PC-9 (cell line): ENCODE data around the gene GLTP. TPM values are rescaled to one million over a fixed set of nuclear protein-coding genes. Genes with fewer than 3 reads are reported as not detected.
"Not testable (repeated sequence)": the region's sequence is repeated elsewhere in the genome, so short reads cannot be mapped to it uniquely, and the experiment has no call there.

Experiments
- BruUV-seq: library from RNA; stranded (reverse); fragments of 400-500 nt; replicated peaks from 2 replicates; lab custom pipeline; 2021; lab: Mats Ljungman, UMichigan
- CTCF ChIA-PET: fragments of 300-600 bp; sonication (Branson Sonifier 250); formaldehyde crosslinking; loops from one replicate; lab custom pipeline; 2022; ENCODE audit warnings: antibody characterized with exemption; lab: Charles Lee
- POLR2A ChIA-PET: fragments of 300-600 bp; sonication (Branson Sonifier 250); formaldehyde crosslinking; loops from one replicate; lab custom pipeline; 2022; ENCODE audit warnings: antibody characterized with exemption; ENCODE audit not compliant: unreplicated experiment; lab: Charles Lee
- DNase-seq, 2 experiments: peaks; one replicate each; pipeline versions ENCODE4 v3.0.0 to v3.0.0-alpha.2; 2015 to 2022; ENCODE audit warnings: mixed read lengths in 1 of 2
- H2AFZ ChIP-seq: fragments of 200-600 bp; sonication (generic); 2 replicates; pipeline ENCODE4 v1.8.1; 2017; ENCODE audit warnings: antibody characterized with exemption
- H3F3A ChIP-seq: fragments of 200-600 bp; sonication (generic); 2 replicates; pipeline ENCODE4 v1.8.1; 2017; ENCODE audit warnings: antibody characterized with exemption, mild to moderate bottlenecking, low read depth; ENCODE audit not compliant: insufficient read depth
- H3K27ac ChIP-seq: fragments of 200-600 bp; sonication (generic); 2 replicates; pipeline ENCODE4 v1.6.1; 2016; ENCODE audit warnings: mixed run types
- H3K27me3 ChIP-seq: fragments of 200-600 bp; sonication (generic); 2 replicates; pipeline ENCODE4 v1.6.1; 2016; ENCODE audit warnings: low read depth, mixed run types; ENCODE audit not compliant: insufficient read depth
- H3K36me3 ChIP-seq: fragments of 200-600 bp; sonication (generic); 2 replicates; pipeline ENCODE4 v1.6.1; 2016; ENCODE audit warnings: low read depth, mixed run types
- H3K4me1 ChIP-seq: fragments of 200-600 bp; sonication (generic); replicated peaks from 2 replicates; pipeline ENCODE4 v1.6.1; 2016; ENCODE audit warnings: mixed run types; ENCODE audit not compliant: insufficient read depth
- H3K4me2 ChIP-seq: fragments of 200-600 bp; sonication (generic); 2 replicates; pipeline ENCODE4 v1.6.1; 2017; ENCODE audit warnings: mixed run types
- H3K4me3 ChIP-seq: fragments of 200-600 bp; sonication (generic); 2 replicates; pipeline ENCODE4 v1.6.1; 2016; ENCODE audit warnings: mixed run types
- H3K79me2 ChIP-seq: fragments of 200-600 bp; sonication (generic); 2 replicates; pipeline ENCODE4 v1.6.1; 2017; ENCODE audit warnings: low read depth, mixed run types
- H3K9me2 ChIP-seq: fragments of 200-600 bp; sonication (generic); 2 replicates; pipeline ENCODE4 v1.8.1; 2017; ENCODE audit warnings: mild to moderate bottlenecking; ENCODE audit not compliant: insufficient read depth
- H3K9me3 ChIP-seq: fragments of 200-600 bp; sonication (generic); 2 replicates; pipeline ENCODE4 v1.8.1; 2016; ENCODE audit warnings: low read depth; ENCODE audit not compliant: insufficient read depth
- H4K20me1 ChIP-seq: fragments of 200-600 bp; sonication (generic); 2 replicates; pipeline ENCODE4 v1.8.1; 2017; ENCODE audit not compliant: insufficient read depth
- EZH2 ChIP-seq: fragments of 200-600 bp; sonication (generic); IDR thresholded peaks from 2 replicates; pipeline ENCODE4 v1.8.0; 2017; ENCODE audit warnings: antibody characterized with exemption, low read depth
- intact Hi-C: fragments of 100-400 bp; cut with micrococcal nuclease; formaldehyde crosslinking; loops from one replicate; pipeline ENCODE4 v1.10.0; 2022; ENCODE audit not compliant: unreplicated experiment
- total RNA-seq: library from RNA; stranded (reverse); gene quantifications from 2 replicates; pipeline ENCODE4 v1.2.3, GENCODE V29; 2021
- TF ChIP-seq, protein P1 (sequence below): fragments of 200-600 bp; sonication (generic); conservative IDR thresholded peaks from 2 replicates; pipeline ENCODE4 v1.6.1; 2017; ENCODE audit warnings: mixed run types, antibody characterized with exemption, mild to moderate bottlenecking, moderate library complexity

GLTP gene
- total RNA-seq, 1 experiment from 2014 or later = 30.3 TPM

- H3K9me3 ChIP-seq = no peaks in the 10 kb centered on the region
- ChIA-PET POLR2A (no interaction called here), CTCF (no interaction called here)
- H3K79me2 ChIP-seq = no peaks in the 10 kb centered on the region
- H3F3A ChIP-seq = 0 out of 2 replicates have a peak, but pooled peaks cover 3% of the 10 kb centered on the region
- H3K36me3 ChIP-seq = no peaks in the 10 kb centered on the region
- no peak overlapping the region for H3K4me3 ChIP-seq
- intact Hi-C loops = no loop called here
- TF ChIP-seq EZH2 = no peak
- TF ChIP-seq, protein P1, sequence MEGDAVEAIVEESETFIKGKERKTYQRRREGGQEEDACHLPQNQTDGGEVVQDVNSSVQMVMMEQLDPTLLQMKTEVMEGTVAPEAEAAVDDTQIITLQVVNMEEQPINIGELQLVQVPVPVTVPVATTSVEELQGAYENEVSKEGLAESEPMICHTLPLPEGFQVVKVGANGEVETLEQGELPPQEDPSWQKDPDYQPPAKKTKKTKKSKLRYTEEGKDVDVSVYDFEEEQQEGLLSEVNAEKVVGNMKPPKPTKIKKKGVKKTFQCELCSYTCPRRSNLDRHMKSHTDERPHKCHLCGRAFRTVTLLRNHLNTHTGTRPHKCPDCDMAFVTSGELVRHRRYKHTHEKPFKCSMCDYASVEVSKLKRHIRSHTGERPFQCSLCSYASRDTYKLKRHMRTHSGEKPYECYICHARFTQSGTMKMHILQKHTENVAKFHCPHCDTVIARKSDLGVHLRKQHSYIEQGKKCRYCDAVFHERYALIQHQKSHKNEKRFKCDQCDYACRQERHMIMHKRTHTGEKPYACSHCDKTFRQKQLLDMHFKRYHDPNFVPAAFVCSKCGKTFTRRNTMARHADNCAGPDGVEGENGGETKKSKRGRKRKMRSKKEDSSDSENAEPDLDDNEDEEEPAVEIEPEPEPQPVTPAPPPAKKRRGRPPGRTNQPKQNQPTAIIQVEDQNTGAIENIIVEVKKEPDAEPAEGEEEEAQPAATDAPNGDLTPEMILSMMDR = no peak
- DNase-seq = no peak
- H4K20me1 ChIP-seq = no peaks in the 10 kb centered on the region
- H3K4me1 ChIP-seq = no peaks in the 10 kb centered on the region
- H3K4me2 ChIP-seq = no peak overlapping the region
- no peaks in the 10 kb centered on the region for H3K9me2 ChIP-seq
- BruUV-seq = no TSS peak
- H3K27me3 ChIP-seq = no peaks in the 10 kb centered on the region
- no peak overlapping the region for H3K27ac ChIP-seq
- H2AFZ ChIP-seq = no peak overlapping the region
Measured at GRCh38 chr12:109857715-109858114, 22.6 kb downstream of the GLTP start.

DNA sequence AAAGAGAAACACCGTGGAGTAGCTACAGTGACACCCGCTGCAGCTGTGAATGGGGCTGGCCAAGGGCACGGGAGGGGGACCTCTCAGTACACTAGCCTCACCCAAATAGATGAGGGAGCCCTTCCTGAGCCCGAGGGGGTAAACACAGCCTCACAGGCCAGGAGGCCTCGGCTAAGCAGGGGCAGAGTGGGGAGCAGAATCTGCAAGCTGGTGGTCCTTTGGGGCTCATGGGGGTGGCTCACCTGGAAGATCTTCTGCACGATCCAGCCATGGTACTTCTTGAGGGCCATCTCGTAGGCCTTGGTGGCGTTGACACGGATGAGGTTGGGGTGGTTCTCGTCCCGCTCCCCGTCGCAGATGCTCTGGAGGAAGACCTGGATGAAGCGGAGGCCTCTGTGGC, 25.0 kb downstream of the GLTP start:
- CTCF ChIA-PET = no interaction called here
- Histone ChIP-seq H2AFZ (no peak overlapping the region), H3K9me3 (no peaks in the 10 kb centered on the region), H3K4me3 (no peak overlapping the region), H4K20me1 (no peaks in the 10 kb centered on the region), H3K9me2 (no peaks in the 10 kb centered on the region), H3K4me1 (no peaks in the 10 kb centered on the region), H3K79me2 (no peaks in the 10 kb centered on the region), H3K27me3 (no peaks in the 10 kb centered on the region), H3F3A (0 out of 2 replicates have a peak, but pooled peaks cover 3% of the 10 kb centered on the region), H3K27ac (no peak overlapping the region), H3K4me2 (no peak overlapping the region), H3K36me3 (no peaks in the 10 kb centered on the region)
- BruUV-seq = no TSS peak
- no peak for TF ChIP-seq EZH2
- TF ChIP-seq, protein P1 = no peak
- intact Hi-C loops = no loop called here
- POLR2A ChIA-PET = no interaction called here
- no peak for DNase-seq

- BruUV-seq = not testable (repeated sequence)
Measured at GRCh38 chr12:109850518-109850917, 29.8 kb downstream of the GLTP start.

GRCh38 chr12:109847142-109847735, 33.1 kb downstream of the GLTP start:
- Histone ChIP-seq H4K20me1 (no peaks in the 10 kb centered on the region), H3K27me3 (no peaks in the 10 kb centered on the region), H3K79me2 (no peaks in the 10 kb centered on the region), H3K9me2 (no peaks in the 10 kb centered on the region), H2AFZ (no peak overlapping the region), H3K4me3 (no peak overlapping the region), H3K4me2 (no peak overlapping the region), H3K27ac (no peak overlapping the region), H3K4me1 (0 out of 2 replicates have a peak, but pooled peaks cover 4% of the 10 kb centered on the region), H3F3A (peaks cover 16% of the 10 kb centered on the region), H3K9me3 (no peaks in the 10 kb centered on the region), H3K36me3 (no peaks in the 10 kb centered on the region)
- intact Hi-C loops = loop anchor here (5.0 kb wide), 1 partner anchor 250 kb away; no protein-coding TSS in a partner anchor
- ChIA-PET CTCF (interaction anchor here (0.7 kb wide), 1 partner anchor 213 kb away, joined by 3 read pairs; no protein-coding TSS in a partner anchor), POLR2A (no interaction called here)
- no peak for DNase-seq
- no TSS peak for BruUV-seq
- no peak for TF ChIP-seq EZH2
- TF ChIP-seq, protein P1 = no peak

More at GRCh38 chr12:109850518-109850917, 29.8 kb downstream of the GLTP start:
- intact Hi-C loops, H3K4me3 ChIP-seq, DNase-seq, H3K4me1 ChIP-seq, H3K36me3 ChIP-seq, H3K4me2 ChIP-seq, H3K9me3 ChIP-seq, H2AFZ ChIP-seq, H3K9me2 ChIP-seq, H3K27ac ChIP-seq, H3K79me2 ChIP-seq, POLR2A ChIA-PET, H4K20me1 ChIP-seq, H3K27me3 ChIP-seq: not testable (repeated sequence)
- H3F3A ChIP-seq = peaks cover 14% of the 10 kb centered on the region
- CTCF ChIA-PET = interaction anchor here (0.6 kb wide), 1 partner anchor 120 kb away, joined by 9 read pairs; no protein-coding TSS in a partner anchor
